Coronary artery (tissue), 2 donors: ENCODE data around the gene TBC1D12.

Source experiments
- DNase-seq: peaks from one replicate; pipeline ENCODE4 v3.0.0-alpha.2; 2017; ENCODE audit warnings: low spot score
- H3K27ac ChIP-seq, 2 donors: fragments of 200-600 bp; sonication (generic); one replicate each; pipeline ENCODE4 v1.5.1; 2016 to 2019
- H3K4me3 ChIP-seq: fragments of 200-600 bp; sonication (generic); 2 replicates; pipeline ENCODE4 v1.5.1; 2016; ENCODE audit warnings: mild to moderate bottlenecking, moderate library complexity
- CTCF ChIP-seq: fragments of 200-600 bp; sonication (generic); IDR thresholded peaks from one replicate; pipeline ENCODE4 v1.5.1; 2019; ENCODE audit warnings: antibody characterized with exemption

TBC1D12 gene

GRCh38 chr10:94481410-94481809 is 79.1 kb downstream of the TBC1D12 start:
- Histone ChIP-seq H3K27ac (no peak overlapping the region), H3K4me3 (no peak overlapping the region)
- no peak for DNase-seq
- no peak for TF ChIP-seq CTCF

DNA sequence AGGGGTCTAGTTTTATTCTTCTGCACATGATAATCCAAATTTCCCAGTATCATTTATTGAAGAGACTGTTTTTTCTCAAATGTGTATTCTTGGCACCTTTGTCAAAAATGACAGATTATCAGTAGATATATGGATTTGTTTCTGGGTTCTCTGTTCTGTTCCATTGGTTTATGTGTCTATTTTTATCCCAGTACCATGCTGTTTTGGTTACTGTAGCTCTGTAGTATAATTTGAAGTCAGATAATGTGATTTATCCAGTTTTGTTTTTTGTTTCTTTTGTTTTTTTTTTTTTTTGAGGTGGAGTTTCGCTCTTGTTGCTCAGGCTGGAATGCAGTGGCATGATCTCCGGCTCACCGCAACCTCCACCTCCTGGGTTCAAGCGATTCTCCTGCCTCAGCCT is 81.6 kb downstream of the TBC1D12 start:
- H3K4me3 ChIP-seq: no peak overlapping the region
- no peak overlapping the region for H3K27ac ChIP-seq
- DNase-seq: no peak

GRCh38 chr10:94485094-94485493 is 82.8 kb downstream of the TBC1D12 start:
- DNase-seq: no peak
- no peak for TF ChIP-seq CTCF
- H3K27ac ChIP-seq: no peak overlapping the region
- H3K4me3 ChIP-seq: no peak overlapping the region

More for the DNA sequence above, 81.6 kb downstream of the TBC1D12 start:
- no peak for TF ChIP-seq CTCF

DNA sequence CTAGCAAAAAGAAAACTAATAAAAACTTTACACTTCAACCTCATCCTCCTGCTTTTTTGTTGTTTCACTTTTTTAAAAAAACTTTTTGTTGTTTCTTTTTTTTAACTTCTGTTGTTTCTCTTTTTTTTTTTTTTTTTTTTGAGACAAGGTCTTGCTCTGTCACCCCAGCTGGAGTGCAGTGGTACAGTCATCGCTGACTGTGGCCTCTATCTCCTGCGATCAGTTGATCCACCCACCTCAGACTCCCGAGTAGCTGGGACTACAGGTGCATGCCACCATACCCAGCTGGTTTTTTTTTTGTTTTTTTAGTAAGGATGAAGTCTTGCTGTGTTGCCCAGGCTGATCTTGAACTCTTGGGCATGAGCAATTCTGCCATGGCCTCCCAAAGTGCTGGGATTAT is 85.2 kb downstream of the TBC1D12 start:
- no peak for TF ChIP-seq CTCF
- Histone ChIP-seq H3K27ac (no peak overlapping the region), H3K4me3 (no peak overlapping the region)
- no peak for DNase-seq

GRCh38 chr10:94489107-94489506 is 86.8 kb downstream of the TBC1D12 start:
- no peak for TF ChIP-seq CTCF
- H3K27ac ChIP-seq: no peak overlapping the region
- no peak overlapping the region for H3K4me3 ChIP-seq
- no peak for DNase-seq

- TF ChIP-seq CTCF: no peak
- Histone ChIP-seq H3K4me3 (no peak overlapping the region), H3K27ac (no peak overlapping the region)
- no peak for DNase-seq
Measured at GRCh38 chr10:94489976-94490788, 87.8 kb downstream of the TBC1D12 start.

GRCh38 chr10:94490789-94491039 is 88.4 kb downstream of the TBC1D12 start:
- TF ChIP-seq CTCF: no peak
- Histone ChIP-seq H3K27ac (no peak overlapping the region), H3K4me3 (no peak overlapping the region)
- no peak for DNase-seq
